DMS79 (cell line): ENCODE measurements around the gene FAM229A.

Experiments used
- DNase-seq: peaks from one replicate; lab custom pipeline; 2025; lab: John Stamatoyannopoulos, UW

The FAM229A gene

GRCh38 chr1:32349211-32349708 lies 13.0 kb downstream of the FAM229A start:
- DNase-seq: no peak

GRCh38 chr1:32346532-32347157 lies 15.6 kb downstream of the FAM229A start:
- DNase-seq: no peak

GRCh38 chr1:32345289-32345827 lies 16.9 kb downstream of the FAM229A start:
- DNase-seq: peak; percentile 81

- no peak for DNase-seq
Observed at GRCh38 chr1:32342704-32343103, 19.6 kb downstream of the FAM229A start.

- DNase-seq: no peak
Observed at GRCh38 chr1:32341971-32342370, 20.3 kb downstream of the FAM229A start.

- DNase-seq: no peak
Observed at GRCh38 chr1:32341186-32341757, 21.0 kb downstream of the FAM229A start.

- no peak for DNase-seq
Observed at GRCh38 chr1:32339363-32339978, 22.8 kb downstream of the FAM229A start.

- no peak for DNase-seq
Observed at GRCh38 chr1:32338637-32339145, 23.6 kb downstream of the FAM229A start.

GRCh38 chr1:32337855-32338636 lies 24.2 kb downstream of the FAM229A start:
- DNase-seq: no peak

- DNase-seq: no peak
Observed at GRCh38 chr1:32336963-32337675, 25.2 kb downstream of the FAM229A start.

- DNase-seq: no peak
Observed at GRCh38 chr1:32336591-32336932, 25.7 kb downstream of the FAM229A start.

- peak; percentile 52 for DNase-seq
Observed at GRCh38 chr1:32335790-32336590, 26.3 kb downstream of the FAM229A start, which contains the start of gene MARCKSL1. MARCKSL1 (minus strand) TSS chr1:32336233; CDS start chr1:32336033, 200 bp downstream.

GRCh38 chr1:32335535-32335789 lies 26.8 kb downstream of the FAM229A start:
- no peak for DNase-seq

GRCh38 chr1:32334864-32335534 lies 27.3 kb downstream of the FAM229A start:
- no peak for DNase-seq

- DNase-seq: no peak
Observed at GRCh38 chr1:32334274-32334861, 27.9 kb downstream of the FAM229A start.

- DNase-seq: no peak
Observed at GRCh38 chr1:32333251-32333963, 28.9 kb downstream of the FAM229A start.

- DNase-seq: no peak
Observed at GRCh38 chr1:32332290-32333079, 29.8 kb downstream of the FAM229A start.

GRCh38 chr1:32331549-32331948 lies 30.7 kb downstream of the FAM229A start:
- no peak for DNase-seq
